Stimulated activated CD4-positive, alpha-beta T cell treated with anti-CD3 and anti-CD28 coated beads, Interleukin-15, amount 100 ng/mL, for 48 hours (primary cell): ENCODE results near the gene RFX1.
"Not testable (repeated sequence)": the region's sequence is repeated elsewhere in the genome, so short reads cannot be mapped to it uniquely, and the experiment has no call there.

Source experiments
- DNase-seq, 2 donors: peaks; one replicate each; pipeline ENCODE4 v3.0.0-alpha.2; 2020; ENCODE audit warnings: low read depth in 2 of 2

Gene RFX1

GRCh38 chr19:14027856-14028450 is 21.8 kb upstream of the RFX1 start, which contains the start of gene RLN3:
RLN3 (plus strand) TSS chr19:14028148; CDS start chr19:14028205, 57 bp downstream.
- no peak for DNase-seq

GRCh38 chr19:14026652-14027192 is 20.6 kb upstream of the RFX1 start:
- not testable (repeated sequence) for DNase-seq

DNA sequence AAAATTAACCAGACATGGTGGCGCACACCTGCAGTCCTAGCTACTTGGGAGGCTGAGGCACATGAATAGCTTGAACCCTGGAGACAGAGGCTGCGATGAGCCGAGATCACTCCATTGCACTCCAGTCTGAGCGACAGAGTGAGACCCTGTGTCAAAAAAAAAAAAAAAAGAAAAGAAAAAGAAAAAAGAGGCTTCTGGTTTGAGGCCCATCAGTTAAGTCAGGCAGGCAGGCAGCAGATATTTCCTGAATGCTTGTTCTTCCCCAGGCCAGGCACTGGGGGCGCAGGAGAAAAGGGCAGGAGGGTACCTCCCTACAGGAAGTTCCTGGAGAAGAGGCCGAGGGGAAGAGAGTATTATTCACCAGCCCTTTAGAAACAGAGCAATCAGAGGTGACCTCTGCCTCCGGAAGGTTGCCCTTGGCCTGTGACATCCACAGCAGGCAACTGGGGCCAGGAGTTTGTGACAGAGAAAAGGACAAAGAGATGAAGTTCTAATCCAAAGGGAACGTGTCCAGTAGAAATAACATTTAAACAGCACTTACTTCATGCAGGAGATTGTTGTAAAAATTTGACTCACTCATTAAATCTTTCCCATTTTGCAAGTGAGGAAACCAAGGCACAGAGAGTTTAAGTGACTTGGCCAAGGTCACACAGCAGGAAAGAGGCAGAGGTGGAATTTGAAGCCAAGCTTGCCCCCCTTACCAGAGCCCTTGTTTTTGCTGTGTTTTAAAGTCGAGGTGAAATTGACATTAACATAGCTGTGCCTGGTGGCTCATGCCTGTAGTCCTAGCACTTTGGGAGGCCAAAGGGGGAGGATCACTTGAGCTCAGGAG is 17.5 kb upstream of the RFX1 start:
- DNase-seq: no peak

DNA sequence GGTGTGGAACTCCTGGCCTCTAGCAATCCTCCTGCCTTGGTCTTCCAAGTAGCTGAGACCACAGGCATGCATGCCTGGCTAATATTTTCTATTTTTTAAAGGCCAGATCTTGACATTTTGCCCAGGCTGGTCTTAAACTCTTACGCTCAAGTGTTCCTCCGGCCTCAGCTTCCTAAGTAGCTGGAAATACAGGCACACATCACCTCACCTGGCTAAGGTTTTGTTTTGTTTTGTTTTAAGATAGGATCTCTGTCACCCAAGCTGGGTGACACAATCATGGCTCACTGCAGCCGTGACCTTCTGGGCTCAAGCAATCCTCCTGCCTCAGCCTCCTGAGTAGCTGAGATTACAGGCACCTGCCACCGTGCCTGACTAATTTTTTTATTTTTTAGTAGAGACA is 16.3 kb upstream of the RFX1 start:
- no peak for DNase-seq

- no peak for DNase-seq
Measured at GRCh38 chr19:14021474-14021873, 15.4 kb upstream of the RFX1 start.

GRCh38 chr19:14019739-14020138 is 13.6 kb upstream of the RFX1 start:
- DNase-seq: not testable (repeated sequence)

DNA sequence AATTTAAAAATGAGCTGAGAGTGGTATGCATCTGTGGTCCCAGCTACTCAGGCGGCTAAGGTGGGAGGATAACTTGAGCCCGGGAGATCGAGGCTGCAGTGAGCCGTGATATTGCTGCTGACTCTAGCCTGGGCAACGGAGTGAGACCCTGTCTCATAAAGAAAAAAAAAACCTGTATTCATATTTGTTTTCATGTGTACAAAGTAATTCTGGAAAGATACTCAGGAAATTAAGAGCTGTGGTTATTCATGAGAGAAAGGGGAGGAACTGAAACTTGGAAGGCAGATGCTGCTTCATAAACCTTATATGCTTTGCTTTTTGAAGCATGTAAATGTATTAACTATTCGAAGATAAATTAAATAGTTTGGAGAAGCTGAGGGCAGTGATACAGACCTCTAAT is 13.0 kb upstream of the RFX1 start:
- DNase-seq: no peak

DNA sequence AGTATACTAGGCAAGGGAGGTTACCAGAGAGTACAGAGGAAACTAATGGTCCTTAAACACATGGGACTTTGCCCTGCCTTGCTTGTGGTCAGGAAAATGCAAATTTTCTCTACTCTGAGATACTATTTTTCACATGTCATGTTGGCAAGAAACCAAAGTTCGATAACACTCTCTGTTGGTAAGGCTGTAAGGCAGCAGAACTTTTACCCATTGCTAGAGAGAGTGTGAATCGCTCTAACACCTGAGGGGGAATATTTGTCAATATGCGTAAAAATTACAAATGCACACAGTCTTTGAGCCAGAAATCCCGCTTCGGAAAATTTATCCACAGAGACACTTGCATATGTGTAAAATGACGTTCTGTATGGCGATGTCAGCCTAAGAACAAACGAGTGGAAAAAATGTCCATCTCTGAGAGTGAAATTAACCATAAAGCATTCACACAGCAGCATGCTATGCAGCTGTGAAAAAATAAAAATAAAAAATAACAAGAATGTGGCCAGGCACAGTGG is 9.5 kb upstream of the RFX1 start:
- no peak for DNase-seq

DNA sequence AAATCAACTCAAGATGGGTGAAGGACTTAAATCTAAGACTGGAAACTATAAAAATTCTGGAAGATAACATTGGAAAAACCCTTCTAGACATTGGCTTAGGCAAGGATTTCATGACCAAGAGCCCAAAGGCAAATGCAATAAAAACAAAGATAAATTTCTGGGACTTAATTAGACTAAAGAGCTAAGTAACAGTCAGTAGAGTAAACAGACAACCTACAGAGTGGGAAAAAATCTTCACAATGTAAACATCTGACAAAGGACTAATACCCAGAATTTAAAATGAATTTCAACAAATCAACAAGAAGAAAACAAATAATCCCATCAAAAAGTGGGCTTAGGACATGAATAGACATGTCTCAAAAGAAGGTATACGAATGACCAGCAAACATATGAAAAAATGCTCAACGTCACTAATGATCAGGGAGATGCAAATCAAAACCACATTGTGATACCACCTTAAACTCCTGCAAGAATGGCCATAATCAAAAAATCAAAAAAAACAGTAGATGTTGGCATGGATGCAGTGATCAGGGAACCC is 6.3 kb upstream of the RFX1 start:
- DNase-seq: no peak

- DNase-seq: no peak
Measured at GRCh38 chr19:14006766-14007562, 844 bp upstream of the RFX1 start.

GRCh38 chr19:14005349-14006084 is 603 bp downstream of the RFX1 start:
- peak; percentile 92 for DNase-seq

- no peak for DNase-seq
Measured at GRCh38 chr19:14004619-14005348, 1.3 kb downstream of the RFX1 start.

- no peak for DNase-seq
Measured at GRCh38 chr19:14003251-14004055, 2.7 kb downstream of the RFX1 start.

DNA sequence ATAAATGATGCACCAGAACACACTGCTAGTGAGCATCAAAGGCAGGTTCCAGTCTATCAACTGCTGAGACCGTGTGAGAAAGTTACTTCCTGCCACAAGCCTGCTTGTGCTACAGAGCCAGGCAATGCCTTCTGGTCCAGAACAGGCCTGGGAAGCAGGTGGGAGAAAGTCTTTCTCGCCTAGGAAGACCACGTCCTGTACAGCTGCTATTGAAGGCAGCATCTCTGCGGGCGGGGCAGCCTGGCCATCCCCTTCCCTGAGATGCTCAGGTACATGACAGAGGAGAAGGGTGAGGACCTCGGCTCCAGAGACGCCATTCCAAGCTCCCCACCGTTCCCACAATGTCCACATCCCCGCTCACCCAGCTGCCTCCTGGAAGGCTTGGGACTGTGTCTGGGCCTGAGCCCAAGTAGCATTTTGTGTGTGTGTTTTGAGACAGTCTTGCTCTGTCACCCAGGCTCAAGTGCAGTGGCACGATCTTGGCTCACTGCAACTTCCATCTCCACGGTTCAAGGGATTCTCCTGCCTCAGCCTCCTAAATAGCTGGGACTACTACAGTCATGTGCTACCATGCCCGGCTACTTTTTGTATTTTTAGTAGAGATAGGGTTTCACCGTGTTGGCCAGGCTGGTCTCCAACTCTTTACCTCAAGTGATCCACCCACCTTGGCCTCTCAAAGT is 3.4 kb downstream of the RFX1 start:
- DNase-seq: no peak

- no peak for DNase-seq
Measured at GRCh38 chr19:14000691-14001375, 5.3 kb downstream of the RFX1 start.

- DNase-seq: no peak
Measured at GRCh38 chr19:13999085-13999484, 7.0 kb downstream of the RFX1 start.

DNA sequence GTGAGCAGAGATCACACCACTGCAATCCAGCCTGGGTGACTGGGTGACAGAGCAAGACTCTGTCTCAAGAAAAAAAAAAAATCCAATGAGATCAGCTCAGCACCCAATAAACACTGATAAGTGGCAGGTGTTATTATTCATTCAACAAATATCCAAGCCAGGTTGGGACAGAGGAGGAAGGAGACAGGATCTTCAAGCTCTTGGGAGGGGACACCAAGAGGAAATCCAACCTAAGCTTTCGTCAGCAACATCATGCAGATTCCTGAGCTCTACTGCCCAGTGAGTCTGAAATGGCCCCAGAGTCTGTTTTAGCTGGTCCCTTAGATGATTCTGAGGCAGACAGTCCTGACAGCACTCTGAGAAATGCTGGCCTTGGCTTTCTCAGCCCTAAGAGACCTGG is 7.7 kb downstream of the RFX1 start:
- no peak for DNase-seq

DNA sequence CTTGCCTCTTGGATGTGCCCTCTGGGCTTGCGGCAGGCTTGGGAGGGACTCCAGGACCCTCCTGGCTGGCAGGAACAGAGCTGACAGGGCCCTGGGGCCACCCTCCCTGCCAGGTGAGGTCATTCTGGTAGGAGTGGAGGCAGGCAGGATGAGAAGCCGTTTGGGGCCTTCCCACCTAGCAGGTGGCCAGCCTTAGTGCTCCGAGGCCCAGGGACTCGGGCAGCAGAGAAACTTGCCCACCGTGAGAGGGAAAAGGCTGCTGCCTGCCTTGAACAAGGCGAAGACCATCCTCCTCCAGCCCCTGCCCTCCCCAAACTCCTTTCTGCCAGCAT is 8.5 kb downstream of the RFX1 start:
- no peak for DNase-seq
